PFSK-1 (cell line): Measurements from ENCODE around the gene RPS6KC1.

Experiments used
- POLR2AphosphoS5 ChIP-seq: IDR thresholded peaks from 2 replicates; pipeline ENCODE4 v1.6.1; 2012; ENCODE audit warnings: low read depth, mild to moderate bottlenecking, control low read depth, low read length, moderate library complexity
- TAF1 ChIP-seq: IDR thresholded peaks from 2 replicates; pipeline ENCODE4 v1.6.1; 2012; ENCODE audit warnings: low read length, control low read depth, borderline replicate concordance; ENCODE audit not compliant: insufficient read depth
- TF ChIP-seq, protein P1 (sequence below), 2 experiments: IDR thresholded peaks; 2 replicates each; pipeline versions ENCODE4 v1.6.1 to v1.8.0; 2011 to 2012; ENCODE audit warnings: low read depth in 2 of 2, low read length in 2 of 2, control low read depth in 1 of 2, inconsistent platforms in 1 of 2, mild to moderate bottlenecking in 1 of 2, moderate library complexity in 1 of 2; ENCODE audit not compliant: insufficient read depth in 1 of 2

DNA sequence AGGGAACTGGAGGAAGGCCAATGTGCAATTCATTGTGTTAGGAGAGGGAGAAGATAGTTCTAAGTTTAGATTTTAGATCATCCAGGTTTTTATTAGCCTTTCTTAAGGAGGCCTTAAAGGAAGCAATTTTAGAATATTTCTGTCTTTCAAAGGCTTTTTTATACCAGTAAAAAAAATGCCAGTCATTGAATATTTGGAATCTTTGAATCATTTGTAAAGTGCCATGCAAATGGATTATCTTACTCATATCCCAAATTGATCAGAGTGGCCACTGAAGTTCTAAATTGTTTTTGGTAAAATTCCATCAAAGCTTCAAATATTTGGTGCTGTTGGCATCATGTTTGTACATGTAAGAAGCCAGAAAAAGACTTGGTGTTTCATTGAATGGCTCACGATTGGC lies 244.8 kb downstream of the RPS6KC1 start:
- no peak for TF ChIP-seq POLR2AphosphoS5
- TF ChIP-seq, protein P1, sequence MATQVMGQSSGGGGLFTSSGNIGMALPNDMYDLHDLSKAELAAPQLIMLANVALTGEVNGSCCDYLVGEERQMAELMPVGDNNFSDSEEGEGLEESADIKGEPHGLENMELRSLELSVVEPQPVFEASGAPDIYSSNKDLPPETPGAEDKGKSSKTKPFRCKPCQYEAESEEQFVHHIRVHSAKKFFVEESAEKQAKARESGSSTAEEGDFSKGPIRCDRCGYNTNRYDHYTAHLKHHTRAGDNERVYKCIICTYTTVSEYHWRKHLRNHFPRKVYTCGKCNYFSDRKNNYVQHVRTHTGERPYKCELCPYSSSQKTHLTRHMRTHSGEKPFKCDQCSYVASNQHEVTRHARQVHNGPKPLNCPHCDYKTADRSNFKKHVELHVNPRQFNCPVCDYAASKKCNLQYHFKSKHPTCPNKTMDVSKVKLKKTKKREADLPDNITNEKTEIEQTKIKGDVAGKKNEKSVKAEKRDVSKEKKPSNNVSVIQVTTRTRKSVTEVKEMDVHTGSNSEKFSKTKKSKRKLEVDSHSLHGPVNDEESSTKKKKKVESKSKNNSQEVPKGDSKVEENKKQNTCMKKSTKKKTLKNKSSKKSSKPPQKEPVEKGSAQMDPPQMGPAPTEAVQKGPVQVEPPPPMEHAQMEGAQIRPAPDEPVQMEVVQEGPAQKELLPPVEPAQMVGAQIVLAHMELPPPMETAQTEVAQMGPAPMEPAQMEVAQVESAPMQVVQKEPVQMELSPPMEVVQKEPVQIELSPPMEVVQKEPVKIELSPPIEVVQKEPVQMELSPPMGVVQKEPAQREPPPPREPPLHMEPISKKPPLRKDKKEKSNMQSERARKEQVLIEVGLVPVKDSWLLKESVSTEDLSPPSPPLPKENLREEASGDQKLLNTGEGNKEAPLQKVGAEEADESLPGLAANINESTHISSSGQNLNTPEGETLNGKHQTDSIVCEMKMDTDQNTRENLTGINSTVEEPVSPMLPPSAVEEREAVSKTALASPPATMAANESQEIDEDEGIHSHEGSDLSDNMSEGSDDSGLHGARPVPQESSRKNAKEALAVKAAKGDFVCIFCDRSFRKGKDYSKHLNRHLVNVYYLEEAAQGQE (IDR thresholded peaks at IDR 0.05; ENCODE audit: insufficient read depth in 1 of 2, low read depth in 2 of 2, low read length in 2 of 2), result no peak
- TF ChIP-seq TAF1, result no peak
